T47D (cell line): ENCODE measurements around the gene NXN.
A peak's percentile ranks its signal among the peaks of the same experiment; 100 is the strongest.
"Not testable (repeated sequence)": the region's sequence is repeated elsewhere in the genome, so short reads cannot be mapped to it uniquely, and the experiment has no call there.

Experiments used
- DNase-seq, 2 experiments: peaks; one replicate each; pipeline versions ENCODE4 v3.0.0 to v3.0.0-alpha.2; 2011 to 2012; ENCODE audit warnings: low read depth in 1 of 2, low spot score in 1 of 2
- JUND ChIP-seq: IDR thresholded peaks from 2 replicates; pipeline ENCODE4 v1.6.1; 2012; ENCODE audit warnings: low read depth
- in situ Hi-C: cut with HindIII; loops from 2 replicates; pipeline ENCODE4 v1.10.0; 2016; ENCODE audit warnings: low sequenced_read_pairs, low pct_unique_long_range_greater_than_20kb

The NXN gene

GRCh38 chr17:789160-789840 is 190.3 kb downstream of the NXN start:
- no peak for TF ChIP-seq JUND
- in situ Hi-C loops, result no loop called here
- no peak for DNase-seq

GRCh38 chr17:788551-788950 is 191.0 kb downstream of the NXN start:
- no peak for DNase-seq
- no peak for TF ChIP-seq JUND
- in situ Hi-C loops, result no loop called here

DNA sequence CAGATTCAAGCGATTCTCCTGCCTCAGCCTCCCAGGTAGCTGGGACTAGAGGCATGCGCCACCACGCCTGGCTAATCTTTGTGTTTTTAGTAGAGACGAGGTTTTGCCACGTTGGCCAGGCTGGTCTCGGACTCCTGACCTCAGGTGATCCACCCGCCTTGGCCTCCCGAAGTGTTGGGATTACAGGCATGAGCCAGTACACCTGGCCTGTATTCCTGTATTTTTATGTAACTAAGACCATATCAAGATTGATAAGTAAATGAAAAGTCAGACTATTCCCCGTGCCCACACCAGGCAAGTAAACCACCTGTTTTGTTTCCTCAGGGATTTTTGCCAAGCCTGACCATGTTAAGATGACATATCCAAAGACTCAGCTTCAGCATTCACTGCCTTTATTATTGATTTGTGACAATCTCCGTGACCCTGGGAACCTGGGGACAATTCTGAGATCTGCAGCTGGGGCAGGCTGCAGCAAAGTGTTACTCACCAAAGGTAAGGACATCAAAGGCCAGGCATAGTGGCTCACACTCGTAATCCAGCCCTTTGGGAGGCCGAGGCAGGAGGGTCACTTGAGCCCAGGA is 191.8 kb downstream of the NXN start:
- in situ Hi-C loops, result no loop called here
- no peak for TF ChIP-seq JUND
- DNase-seq, result no peak

DNA sequence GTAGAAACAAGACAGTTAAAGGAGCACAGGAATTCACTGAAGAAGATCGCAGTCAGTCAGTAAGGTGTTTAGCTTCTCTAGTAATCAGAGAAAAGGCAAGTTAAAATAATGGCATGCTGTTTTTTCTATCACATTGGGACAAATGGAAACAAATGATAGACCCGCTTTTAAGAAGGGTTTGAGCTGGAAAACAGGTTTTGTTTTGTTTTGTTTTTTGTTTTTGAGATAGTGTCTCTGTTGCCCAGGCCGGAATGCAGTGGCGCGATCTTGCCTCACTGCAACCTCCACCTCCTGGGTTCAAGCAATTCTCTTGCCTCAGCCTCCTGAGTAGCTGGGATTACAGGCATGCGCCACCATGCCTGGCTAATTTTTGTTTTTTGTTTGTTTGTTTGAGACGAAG is 193.7 kb downstream of the NXN start:
- in situ Hi-C loops, DNase-seq: not testable (repeated sequence)

DNA sequence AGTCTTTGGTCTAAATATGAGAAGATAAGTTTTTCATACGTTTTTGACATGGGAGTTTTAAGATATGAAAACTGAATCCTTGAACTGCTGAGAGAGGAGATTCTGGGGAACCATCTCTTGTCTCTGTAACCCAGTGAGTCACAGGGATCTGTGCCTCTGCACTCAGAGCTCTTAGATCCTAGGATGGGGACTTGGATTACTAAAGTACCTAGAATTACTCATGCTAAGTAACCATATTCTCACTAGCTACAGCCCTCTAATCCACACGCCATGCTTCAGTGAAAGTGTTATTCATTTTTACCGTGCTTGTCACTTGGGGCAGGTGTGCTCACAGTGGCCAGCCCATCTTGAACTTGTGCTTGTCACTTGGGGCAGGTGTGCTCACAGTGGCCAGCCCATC is 195.4 kb downstream of the NXN start:
- no peak for DNase-seq
- in situ Hi-C loops, result no loop called here

GRCh38 chr17:781805-782731 is 197.5 kb downstream of the NXN start, which contains the start of the genes GLOD4 and MRM3:
Gene GLOD4 (minus strand): TSS chr17:782280. CDS start chr17:782255, 25 bp downstream.
Gene MRM3 (plus strand): TSS chr17:782353. CDS start chr17:782379, 26 bp downstream.
- peak; percentile 88 to 89 for DNase-seq
- in situ Hi-C loops, result no loop called here
- TF ChIP-seq JUND, result no peak

More for the DNA sequence above, 195.4 kb downstream of the NXN start:
- no peak for TF ChIP-seq JUND

DNA sequence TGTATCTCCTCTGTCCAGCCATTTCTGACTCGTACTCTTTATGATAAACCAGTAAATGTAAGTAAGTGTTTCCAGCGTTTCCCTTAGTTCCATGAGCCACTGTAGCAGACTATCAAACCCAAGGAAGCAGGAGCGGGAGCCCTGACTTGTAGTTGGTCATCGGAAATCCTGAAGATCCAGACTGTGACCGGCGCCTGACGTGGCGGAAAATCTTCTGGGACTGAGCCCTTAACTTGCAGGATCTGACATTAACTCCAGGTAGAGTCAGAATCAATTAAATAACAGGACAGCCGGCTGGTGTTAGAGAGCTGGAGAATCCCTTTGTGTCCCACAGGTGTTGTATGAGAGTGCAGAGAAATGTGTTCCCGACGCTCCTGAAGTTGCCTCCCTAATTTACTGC is 201.5 kb downstream of the NXN start:
- no peak for DNase-seq
- in situ Hi-C loops, result no loop called here
- no peak for TF ChIP-seq JUND

- in situ Hi-C loops, result no loop called here
- no peak for DNase-seq
- TF ChIP-seq JUND, result no peak
Observed at GRCh38 chr17:774313-774584, 205.3 kb downstream of the NXN start.

DNA sequence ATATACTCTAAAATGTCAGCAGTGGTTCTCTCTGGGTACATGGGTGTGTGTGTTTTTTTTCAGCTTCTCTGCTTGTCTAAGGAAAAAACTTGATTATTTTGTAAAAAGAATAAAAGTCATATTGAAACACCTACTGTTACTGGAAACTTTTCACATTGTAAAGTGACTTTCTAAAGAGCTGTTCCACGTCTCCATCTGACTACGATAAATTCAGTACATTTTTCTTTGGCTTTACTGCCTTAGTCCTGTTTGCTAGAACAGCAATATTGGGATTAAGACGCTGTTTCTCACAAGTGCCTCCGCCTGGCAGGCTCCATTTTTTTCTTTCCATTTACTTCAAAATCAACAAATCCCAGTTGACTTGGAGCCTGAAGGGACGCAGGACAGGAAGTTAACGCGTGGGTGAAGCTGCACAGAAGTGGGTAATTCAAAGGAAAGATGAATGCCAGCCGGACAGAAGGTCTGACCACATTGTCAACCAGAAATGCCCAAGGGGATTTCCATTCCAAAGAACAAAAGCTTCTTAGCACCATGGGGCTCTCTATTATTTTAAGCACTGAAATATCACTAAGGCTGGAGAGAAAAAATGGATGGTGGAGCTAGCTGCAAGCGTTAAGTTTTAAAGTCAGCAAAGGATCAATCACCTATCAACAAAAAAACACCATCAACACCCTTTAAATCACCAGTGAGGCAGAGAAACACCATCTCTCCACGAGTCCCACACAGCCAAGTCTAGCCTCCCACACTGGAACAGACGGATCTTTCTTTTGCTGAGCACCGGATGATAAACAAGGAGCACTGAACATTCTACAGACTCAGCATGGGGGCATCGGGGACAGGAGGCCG is 205.9 kb downstream of the NXN start:
- in situ Hi-C loops, result no loop called here
- DNase-seq, result no peak
- no peak for TF ChIP-seq JUND

GRCh38 chr17:773016-773415 is 206.6 kb downstream of the NXN start:
- in situ Hi-C loops, result no loop called here
- no peak for TF ChIP-seq JUND
- DNase-seq, result no peak

- DNase-seq, result no peak
- no peak for TF ChIP-seq JUND
- in situ Hi-C loops, result no loop called here
Observed at GRCh38 chr17:767076-767475, 212.5 kb downstream of the NXN start.

GRCh38 chr17:760371-760770 is 219.2 kb downstream of the NXN start:
- TF ChIP-seq JUND, result no peak
- no peak for DNase-seq
- in situ Hi-C loops, result no loop called here
